IPS-18c (cell line): ENCODE results near the gene RPL19.
A peak's percentile ranks its signal among the peaks of the same experiment; 100 is the strongest.

Source experiments
- H3K4me3 ChIP-seq: 2 replicates; pipeline ENCODE4 v1.7.0; 2013; ENCODE audit warnings: low read depth, mild to moderate bottlenecking, low read length, moderate library complexity; ENCODE audit not compliant: insufficient read depth
- H3K9me3 ChIP-seq: one replicate; pipeline ENCODE4 v1.6.1; 2013; ENCODE audit warnings: mild to moderate bottlenecking, low read length, moderate library complexity; ENCODE audit not compliant: control insufficient read depth, insufficient read depth

RPL19 gene

DNA sequence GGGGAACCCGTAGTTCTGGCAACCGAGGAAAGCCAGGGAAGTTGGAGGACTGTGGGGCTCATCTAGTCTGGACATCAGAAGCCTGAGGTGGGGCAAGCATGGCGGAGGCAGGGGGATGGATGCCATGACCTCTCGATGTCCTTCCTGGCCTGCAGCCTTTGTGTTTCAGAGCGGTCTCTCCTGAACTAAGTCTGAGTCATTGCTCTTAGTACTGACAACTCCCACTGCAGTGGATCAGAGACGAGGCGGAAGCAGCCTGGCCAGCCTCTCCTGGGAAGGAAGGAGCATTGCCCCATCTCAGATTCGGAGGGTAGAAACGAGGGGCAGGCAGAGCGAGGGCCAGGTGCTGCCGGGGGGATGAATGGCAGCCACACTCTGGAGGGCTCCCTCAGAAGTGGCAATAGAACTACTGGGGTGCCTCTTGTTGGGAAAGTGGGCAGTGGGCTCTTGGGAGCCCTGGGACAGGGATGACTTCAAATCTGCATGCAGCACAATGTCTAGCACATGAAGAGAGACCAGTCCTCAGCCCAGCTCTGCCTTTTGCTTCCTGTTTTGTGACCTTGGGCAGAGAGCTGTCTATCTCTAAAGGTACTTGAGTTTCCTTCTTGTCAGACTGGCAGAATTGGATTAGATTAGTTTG lies 29.3 kb downstream of the RPL19 start:
- Histone ChIP-seq H3K9me3 (no peaks in the 10 kb centered on the region), H3K4me3 (no peak overlapping the region)

DNA sequence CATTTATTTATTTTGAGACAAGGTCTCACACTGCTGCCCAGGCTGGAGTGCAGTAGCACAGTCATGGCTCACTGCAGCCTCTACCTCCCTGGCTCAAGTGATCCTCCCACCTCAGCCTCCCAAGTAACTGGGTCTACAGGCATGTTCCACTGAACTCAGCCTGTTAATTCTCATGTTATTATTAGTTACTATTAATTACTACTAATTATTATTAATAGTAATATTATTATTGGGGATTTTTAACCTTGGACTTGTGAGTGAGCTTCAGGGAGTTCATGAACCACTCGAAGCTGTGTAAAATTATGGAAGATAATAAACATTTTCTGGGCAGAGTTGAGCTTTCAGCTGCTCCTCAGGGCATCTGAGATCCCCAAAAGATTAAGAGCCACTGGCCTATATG lies 30.3 kb downstream of the RPL19 start:
- Histone ChIP-seq H3K4me3 (no peak overlapping the region), H3K9me3 (no peaks in the 10 kb centered on the region)

DNA sequence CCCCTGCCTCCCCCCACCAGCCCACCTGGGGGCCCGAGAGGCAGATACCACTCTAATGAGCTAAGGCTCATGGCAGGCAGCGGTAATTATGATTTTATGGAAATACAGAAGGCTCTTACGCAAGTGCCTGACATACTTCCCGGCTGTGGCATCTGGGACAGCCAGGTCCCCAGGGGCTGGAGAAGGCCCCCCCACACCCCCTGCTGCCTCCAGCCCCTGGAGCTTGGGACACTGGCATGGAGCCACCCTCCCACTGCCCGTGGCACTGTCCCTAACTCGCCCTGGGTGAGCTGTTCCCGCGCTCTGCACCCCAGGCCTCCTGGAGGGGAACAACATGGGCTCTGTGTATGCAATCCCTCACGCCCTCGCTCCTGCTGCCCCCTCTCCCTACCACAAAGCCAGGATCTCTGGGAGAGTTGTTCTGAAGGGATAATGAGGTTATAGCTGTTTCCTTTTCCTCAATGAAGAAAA lies 31.0 kb downstream of the RPL19 start:
- Histone ChIP-seq H3K9me3 (no peaks in the 10 kb centered on the region), H3K4me3 (no peak overlapping the region)

DNA sequence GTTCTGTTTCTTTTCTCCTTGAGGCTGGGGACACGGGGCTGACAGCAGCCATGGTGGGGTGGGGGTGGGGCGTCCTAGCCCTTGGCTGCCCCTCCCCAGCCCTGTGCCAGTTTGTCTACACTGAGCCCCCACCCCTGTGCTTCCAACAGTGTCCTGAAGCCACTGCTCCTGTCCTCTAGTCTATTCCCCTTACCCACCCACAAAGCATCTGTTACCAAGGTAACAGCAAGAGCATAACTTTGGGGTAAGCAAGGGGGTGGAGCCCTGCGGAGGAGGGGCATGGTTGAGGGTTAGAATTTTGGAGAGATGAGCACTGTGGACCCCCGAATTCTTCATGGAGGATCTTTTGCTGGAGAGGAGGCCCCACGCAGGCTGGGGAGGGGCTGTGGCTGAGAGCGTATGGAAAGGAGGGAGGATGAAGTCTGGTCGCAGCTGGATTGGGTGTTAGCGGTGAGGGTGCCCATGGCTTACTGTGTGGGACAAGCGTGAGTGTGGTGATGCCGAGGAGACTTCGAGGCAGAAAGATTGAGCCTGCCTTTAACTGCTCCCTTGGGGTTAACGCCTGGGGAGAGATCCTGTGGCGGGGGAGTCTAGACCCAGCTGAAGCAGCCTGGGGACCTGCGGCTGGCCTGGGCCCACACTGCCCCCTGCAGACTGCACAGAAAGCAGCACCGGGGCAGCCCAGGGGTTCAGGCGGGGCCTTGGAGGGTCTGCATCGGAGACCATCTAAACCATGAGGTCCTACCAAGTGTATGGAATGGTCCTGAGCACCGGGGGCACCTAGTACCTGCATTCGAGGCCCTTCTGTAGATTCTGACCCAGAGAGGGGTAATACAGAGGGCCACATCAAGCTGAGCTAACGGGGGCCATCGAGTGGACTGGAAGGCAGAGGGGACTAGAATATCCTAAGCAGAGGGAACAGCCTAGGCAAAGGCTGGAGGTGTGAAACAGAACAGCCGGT lies 31.8 kb downstream of the RPL19 start:
- Histone ChIP-seq H3K4me3 (peak overlapping the region; percentile 50), H3K9me3 (no peaks in the 10 kb centered on the region)

DNA sequence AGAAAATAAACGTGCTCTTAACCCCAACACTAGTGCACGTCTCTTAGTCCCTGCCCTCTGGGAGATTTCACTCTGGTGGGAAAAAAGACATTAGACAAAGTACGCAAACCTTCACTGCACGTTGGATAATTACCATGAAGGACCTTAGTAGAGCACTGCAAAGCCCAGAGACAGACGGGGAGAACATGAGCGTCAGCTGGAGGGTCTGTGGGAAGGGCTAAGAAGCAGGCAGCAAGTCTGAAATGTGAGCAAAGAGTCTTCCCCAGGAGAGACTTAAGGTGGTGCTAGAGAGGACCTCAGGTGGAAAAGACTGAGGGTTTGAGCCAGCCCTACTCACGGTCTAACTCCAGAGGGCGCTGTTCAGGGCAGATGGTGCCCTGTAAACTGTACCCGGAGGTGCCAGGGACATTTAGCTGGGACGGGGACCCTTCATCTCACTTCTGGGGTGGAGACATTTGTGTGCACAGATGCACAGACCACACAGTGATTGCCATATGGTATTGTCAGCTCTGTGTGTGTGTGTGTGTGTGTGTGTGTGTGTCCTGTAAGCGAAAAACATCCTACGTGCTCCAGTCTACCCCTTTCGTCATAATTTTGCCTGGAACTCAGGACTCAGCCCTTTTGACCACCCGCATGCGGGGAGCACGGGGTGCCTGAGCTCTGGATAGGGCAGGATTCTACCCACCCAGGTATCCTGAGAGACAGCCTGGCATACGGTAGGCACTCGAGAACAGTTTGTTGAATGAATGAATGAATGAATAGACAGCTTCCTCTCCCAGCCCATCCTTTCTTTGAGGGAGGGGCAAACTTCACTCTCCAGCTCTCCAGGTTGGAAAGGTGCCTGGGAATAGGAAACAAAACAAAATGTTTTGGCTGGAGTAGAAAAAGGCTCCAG lies 35.7 kb downstream of the RPL19 start:
- Histone ChIP-seq H3K4me3 (no peak overlapping the region), H3K9me3 (no peaks in the 10 kb centered on the region)

DNA sequence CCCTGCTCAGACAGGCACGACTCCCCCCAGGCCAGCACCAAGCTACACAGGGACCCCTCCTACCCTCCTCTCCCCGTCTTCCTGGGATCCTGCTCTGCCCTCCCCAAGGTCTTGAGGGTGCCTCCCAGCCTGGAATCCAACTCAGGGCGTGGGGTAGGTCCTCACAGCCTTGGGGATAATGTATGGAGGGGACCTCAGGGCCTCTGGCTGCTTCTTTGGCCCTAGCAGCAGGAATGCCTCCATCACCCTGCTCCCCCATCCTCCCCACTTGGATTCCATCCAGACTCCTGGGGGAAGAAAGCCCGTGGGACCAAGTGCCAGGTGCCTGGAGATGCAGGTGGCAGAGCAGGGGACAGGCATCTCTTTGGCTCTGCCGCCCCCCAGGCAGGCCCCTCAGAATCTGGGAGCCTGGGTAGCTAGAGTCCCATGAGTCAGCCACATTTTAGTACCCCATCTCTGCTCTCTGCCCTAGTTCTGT lies 36.4 kb downstream of the RPL19 start:
- H3K4me3 ChIP-seq = no peak overlapping the region
- H3K9me3 ChIP-seq = no peaks in the 10 kb centered on the region

DNA sequence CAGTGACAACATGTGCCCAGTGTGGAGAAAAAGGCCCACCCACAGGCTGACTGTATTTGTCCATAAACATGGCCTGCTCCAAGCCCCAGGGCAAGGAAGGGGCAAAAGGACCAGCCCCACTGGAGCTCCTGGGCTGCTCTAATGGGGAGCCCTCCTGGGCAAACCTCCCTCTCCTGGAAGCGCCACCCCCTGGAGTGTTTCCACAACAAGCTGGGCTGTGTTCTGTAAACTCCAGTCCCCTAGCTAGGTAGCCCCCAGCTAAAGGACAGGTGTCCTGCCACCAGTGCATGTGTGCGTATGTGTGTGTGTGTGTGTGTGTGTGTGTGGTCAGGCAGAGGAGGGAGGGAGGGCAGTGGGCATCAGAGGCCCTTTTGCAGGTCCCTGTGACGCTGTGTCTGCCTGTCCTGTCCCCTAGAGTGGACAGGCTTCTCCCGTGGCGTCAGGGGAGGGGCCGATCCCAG lies 36.9 kb downstream of the RPL19 start:
- Histone ChIP-seq H3K9me3 (no peaks in the 10 kb centered on the region), H3K4me3 (no peak overlapping the region)

DNA sequence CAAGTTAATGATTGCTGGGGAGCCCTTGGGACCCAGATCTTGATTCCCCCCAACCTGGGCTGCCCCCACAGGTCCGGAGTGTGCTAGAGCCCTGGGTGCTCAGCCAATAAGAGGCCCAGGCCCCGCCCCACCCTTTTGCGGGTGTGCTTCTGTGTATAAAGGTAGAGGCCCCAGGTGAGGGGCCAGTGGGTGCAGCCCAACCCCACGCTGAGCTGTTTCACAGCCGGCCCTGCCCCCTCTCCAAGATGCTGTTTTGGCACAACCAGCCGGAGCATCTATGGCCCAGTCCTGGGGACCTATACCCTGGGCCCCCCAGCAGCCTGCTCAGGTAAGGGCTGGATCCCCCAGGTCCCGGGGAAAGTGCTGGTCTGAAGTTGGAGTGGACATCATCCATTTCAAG lies 37.5 kb downstream of the RPL19 start:
- Histone ChIP-seq H3K4me3 (no peak overlapping the region), H3K9me3 (no peaks in the 10 kb centered on the region)

DNA sequence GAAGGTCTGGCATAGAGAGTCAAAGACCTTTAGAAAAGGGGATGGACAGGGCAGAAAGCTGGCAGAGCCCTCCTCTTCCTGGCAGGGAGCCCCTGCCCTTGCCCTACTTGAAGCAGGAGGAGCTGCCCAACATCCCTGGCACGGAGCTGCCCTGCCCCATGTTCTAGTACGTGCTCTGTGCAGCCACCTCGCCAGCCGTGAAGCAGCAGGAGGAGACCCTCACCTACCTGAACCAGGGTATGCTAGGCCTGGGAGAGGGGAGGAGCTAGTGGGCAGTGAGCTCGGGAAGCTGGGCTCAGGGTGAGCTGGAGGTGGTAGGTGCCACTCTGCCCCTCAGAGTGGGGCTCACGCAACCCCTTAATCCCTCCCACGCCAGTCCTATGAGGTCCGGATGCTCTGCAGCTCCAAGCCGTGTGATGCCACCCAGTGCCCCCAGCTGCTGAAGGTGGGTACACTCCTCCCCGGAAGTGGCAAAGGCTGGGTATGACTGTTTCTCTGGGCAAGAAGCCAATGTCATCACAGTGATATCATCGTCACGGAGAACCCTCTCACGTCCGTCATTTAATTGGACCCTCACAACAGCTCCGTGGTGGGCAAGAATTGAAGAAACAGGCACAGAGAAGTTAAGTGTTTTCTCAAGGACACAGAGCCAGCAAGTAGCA lies 38.4 kb downstream of the RPL19 start:
- Histone ChIP-seq H3K4me3 (no peak overlapping the region), H3K9me3 (no peaks in the 10 kb centered on the region)

DNA sequence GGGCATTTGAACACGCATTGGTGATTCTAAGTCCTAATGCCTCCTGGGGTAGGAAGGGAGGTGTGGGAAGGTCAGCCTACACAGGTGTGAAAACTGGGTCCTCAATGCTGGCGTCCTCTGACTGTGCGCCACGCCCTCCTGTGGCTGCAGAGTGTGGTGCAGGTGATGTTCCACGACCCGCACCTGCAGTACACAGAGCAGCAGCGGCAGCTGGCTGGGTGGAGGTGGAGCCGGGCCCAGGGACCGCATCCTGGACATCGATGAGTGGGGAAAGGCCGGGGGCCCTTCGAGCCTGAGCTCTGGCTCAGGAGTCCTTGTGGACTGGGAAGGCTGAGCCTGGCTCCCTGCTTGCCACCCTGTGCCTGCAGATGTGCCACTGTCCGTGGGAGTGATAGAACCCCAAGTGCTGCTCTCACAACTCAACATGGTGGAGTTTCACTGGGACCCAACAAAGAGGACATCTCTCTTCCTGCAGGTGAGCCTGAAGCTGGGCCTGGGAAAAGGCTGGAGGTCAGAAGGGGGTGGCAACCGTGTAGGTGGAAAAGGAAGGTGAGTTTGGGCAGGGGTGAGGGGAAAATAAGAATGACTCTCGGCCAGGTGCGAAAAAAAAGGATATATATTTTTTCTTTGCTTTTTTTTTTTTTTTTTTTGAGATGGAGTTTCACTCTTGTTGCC lies 39.7 kb downstream of the RPL19 start:
- no peak overlapping the region for H3K4me3 ChIP-seq
- no peaks in the 10 kb centered on the region for H3K9me3 ChIP-seq

DNA sequence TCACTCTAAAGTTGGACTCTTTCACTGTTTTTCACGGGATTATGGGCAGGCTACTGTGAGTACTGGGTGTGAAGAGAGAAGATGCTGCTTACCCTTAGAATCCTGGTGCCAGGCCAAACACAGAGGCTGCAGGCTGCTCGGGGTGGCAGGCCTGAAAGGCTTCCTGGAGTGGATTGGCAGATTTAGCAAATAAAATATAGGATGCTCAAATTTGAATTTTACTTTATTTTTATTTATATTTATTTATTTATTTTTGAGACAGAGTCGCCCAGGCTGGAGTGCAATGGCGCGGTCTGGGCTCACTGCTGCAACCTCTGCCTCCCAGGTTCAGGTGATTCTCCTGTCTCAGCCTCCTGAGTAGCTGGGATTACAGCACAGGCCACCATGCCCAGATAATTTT lies 40.5 kb downstream of the RPL19 start:
- no peaks in the 10 kb centered on the region for H3K9me3 ChIP-seq
- H3K4me3 ChIP-seq = no peak overlapping the region

DNA sequence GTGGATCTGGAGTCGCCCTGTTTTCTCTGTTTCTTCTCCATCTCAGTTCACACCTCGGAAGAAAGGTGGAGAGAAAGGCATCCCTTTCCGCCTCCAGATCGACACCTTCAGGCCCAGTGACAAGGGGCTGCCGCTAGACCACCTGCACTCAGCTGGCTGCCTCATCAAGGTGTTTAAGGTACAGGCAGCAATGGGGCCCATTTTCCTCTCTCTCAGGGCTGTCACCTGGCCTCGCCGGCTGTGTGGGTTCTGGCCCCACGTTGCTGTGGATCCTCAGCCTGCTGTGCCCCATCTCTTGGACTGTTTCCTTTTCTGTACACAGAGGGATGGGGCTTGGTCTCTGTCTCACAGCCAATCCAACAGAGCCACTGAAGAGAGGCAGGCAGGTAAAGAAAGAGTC lies 43.1 kb downstream of the RPL19 start:
- Histone ChIP-seq H3K9me3 (no peaks in the 10 kb centered on the region), H3K4me3 (no peak overlapping the region)

DNA sequence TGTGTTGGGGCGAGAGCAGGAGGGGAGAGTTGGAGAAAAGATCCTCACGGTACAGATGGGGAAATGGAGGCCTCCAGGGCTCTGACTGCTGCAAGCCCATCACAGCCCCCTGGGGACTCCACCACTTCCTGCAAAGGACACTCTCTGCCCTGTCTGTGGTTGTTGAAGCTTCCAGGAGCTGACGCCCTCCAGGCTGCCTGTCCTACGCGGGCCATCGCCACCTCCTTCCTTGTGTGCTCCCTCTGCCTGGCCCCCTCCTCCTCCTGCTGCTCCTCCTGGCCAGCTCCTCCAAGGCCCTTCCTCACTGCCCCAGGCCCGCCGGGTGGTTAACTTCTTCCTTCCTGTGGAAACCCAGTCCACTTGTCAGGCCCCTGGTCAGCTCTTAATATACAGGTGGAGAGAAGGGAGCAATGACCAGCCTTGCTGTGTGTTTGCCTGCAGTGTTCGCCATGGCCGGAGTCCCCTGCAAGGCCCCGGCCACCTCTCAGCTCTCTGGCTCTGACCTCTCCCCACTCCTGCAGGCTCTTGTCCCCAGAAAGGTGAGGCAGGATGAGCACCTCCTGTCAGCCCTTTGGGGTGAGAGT lies 44.0 kb downstream of the RPL19 start:
- no peak overlapping the region for H3K4me3 ChIP-seq

DNA sequence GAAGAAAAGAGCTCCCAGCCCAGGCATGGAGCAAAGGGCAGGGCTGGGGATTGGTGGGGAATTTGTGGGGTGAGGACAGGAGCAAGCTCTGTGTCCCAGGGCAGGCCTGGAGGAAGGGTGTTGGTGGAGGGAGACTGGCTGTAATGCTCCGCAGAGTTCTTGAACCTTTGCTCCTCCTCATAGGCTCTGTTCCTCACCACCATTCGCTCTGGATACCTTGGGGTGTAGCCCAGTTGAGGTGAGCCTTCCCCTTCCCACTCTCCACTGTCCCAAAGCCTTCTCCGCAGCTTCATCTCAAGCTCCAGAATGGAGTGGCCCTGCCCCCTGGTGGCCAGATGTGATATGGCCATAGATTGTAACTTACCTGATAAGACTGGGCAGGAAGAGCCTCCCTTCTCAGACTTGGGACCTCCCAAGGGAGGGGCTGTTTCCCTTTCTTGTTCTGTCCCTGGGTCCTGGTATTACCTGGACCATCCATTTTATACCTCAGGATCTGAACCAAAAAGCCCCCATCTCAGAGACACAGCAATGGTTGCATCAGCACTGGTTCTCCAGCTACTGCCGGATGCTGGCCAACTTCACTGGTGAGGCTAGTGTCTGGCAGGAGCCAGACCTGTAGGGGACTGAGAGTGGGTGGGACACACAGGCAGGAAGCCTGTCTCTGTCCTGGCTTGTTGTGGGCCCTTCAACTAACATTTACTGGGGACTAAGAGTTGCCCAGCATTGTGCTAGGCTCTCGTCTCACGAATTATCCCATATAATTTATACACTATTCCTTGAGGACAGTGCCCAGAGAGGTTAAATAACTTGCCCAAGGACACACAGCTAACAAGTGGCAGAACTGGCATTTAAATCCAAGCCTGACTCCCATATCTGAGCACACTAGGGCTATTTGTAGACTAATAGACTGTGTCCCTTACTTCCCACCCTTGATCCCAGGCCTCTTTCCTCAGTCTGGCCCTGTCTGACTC lies 44.8 kb downstream of the RPL19 start:
- Histone ChIP-seq H3K4me3 (no peak overlapping the region), H3K9me3 (no peaks in the 10 kb centered on the region)

More for the DNA sequence above, 44.0 kb downstream of the RPL19 start:
- H3K9me3 ChIP-seq = no peaks in the 10 kb centered on the region

DNA sequence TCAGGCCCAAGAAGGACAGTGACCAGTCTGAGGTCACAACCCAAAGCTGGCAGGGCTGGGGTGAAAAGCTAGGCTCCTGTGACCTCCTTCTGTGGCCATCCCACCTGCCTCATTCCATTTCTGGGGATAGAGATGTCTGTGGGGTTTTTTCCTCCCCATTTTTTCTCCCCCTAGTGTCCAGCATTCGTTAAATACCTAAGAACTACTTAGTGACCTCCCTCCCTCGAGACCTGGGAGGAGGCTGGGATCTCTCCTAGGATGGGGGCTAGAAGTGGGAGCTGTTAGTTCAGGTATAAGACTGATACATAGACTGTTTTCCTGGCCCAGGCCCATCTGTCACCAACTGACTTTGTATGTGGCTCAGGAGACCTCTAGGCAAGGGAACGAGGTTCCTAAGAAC lies 46.2 kb downstream of the RPL19 start:
- H3K4me3 ChIP-seq = no peak overlapping the region
- H3K9me3 ChIP-seq = no peaks in the 10 kb centered on the region
